MM.1S (cell line): ENCODE results near the gene PTPRK.

Experiments
- EZH2 ChIP-seq: fragments of 300-600 bp; sonication (generic); optimal IDR thresholded peaks from 2 replicates; pipeline ENCODE3; 2017; ENCODE audit warnings: low read depth, mild to moderate bottlenecking, antibody characterized with exemption, low read length, mixed read lengths
- TF ChIP-seq, protein P1 (sequence below): fragments of 300-600 bp; sonication (generic); IDR thresholded peaks from 2 replicates; pipeline ENCODE4 v1.5.1; 2016; ENCODE audit warnings: antibody characterized with exemption, low read length, mixed read lengths

DNA sequence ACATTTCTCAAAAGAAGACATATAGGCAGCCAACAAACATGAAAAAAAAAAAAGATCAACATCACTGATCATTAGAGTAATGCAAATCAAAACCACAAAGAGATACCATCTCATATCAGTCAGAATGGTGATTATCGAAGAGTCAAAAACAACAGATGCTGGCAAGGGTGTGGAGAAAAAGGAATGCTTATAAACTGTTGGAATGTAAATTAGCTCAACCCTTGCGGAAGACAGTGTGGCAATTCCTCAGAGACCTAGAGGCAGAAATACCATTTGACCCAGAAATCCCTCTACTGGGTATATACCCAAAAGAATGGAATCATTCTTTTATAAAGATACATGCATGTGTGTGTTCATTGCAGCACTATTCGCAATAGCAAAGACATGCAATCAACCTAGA lies 315.8 kb downstream of the PTPRK start:
- TF ChIP-seq, protein P1, sequence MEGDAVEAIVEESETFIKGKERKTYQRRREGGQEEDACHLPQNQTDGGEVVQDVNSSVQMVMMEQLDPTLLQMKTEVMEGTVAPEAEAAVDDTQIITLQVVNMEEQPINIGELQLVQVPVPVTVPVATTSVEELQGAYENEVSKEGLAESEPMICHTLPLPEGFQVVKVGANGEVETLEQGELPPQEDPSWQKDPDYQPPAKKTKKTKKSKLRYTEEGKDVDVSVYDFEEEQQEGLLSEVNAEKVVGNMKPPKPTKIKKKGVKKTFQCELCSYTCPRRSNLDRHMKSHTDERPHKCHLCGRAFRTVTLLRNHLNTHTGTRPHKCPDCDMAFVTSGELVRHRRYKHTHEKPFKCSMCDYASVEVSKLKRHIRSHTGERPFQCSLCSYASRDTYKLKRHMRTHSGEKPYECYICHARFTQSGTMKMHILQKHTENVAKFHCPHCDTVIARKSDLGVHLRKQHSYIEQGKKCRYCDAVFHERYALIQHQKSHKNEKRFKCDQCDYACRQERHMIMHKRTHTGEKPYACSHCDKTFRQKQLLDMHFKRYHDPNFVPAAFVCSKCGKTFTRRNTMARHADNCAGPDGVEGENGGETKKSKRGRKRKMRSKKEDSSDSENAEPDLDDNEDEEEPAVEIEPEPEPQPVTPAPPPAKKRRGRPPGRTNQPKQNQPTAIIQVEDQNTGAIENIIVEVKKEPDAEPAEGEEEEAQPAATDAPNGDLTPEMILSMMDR: no peak
- TF ChIP-seq EZH2: no peak
